ENCODE measurements around the gene PHLPP1. TPM values are rescaled to one million over a fixed set of nuclear protein-coding genes. Genes with fewer than 3 reads are reported as not detected.
A peak's percentile ranks its signal among the peaks of the same experiment; 100 is the strongest.

PHLPP1 gene
- total and polyA plus RNA-seq, 9 of the 15 experiments (the other 6 are each of a cell fraction or from before 2014, with no cell fraction given) = 0.56 to 9.0 (median 4.5) TPM

DNA sequence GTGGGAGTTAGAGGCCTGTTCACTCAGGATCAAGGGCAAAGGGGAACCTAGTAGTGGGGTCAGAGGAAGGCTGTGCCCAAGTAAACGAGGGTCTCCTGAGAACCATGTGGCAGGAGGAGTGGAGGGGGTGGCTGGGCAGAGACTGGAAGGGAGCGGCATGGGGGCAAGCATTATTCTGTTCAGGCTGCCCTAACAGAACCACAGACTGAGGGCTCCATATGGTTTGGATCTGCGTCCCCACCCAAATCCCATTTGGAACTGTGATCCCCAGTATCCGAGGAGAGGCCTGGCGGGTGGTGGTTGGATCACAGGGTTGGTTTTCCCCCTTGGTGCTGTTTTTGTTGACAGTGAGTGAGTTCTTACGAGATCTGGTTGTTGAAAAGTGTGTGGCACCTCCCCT lies 287.0 kb downstream of the PHLPP1 start:
- intact Hi-C loops (cut with micrococcal nuclease) = no loop called here
- no peak overlapping the region for H3K4me2 ChIP-seq (ENCODE audit: insufficient read depth, low read length)
- H3K36me3 ChIP-seq (ENCODE audit: control insufficient read depth, insufficient read depth, low read length) = no peaks in the 10 kb centered on the region
- no peak for ATAC-seq
- TF ChIP-seq, protein P1, sequence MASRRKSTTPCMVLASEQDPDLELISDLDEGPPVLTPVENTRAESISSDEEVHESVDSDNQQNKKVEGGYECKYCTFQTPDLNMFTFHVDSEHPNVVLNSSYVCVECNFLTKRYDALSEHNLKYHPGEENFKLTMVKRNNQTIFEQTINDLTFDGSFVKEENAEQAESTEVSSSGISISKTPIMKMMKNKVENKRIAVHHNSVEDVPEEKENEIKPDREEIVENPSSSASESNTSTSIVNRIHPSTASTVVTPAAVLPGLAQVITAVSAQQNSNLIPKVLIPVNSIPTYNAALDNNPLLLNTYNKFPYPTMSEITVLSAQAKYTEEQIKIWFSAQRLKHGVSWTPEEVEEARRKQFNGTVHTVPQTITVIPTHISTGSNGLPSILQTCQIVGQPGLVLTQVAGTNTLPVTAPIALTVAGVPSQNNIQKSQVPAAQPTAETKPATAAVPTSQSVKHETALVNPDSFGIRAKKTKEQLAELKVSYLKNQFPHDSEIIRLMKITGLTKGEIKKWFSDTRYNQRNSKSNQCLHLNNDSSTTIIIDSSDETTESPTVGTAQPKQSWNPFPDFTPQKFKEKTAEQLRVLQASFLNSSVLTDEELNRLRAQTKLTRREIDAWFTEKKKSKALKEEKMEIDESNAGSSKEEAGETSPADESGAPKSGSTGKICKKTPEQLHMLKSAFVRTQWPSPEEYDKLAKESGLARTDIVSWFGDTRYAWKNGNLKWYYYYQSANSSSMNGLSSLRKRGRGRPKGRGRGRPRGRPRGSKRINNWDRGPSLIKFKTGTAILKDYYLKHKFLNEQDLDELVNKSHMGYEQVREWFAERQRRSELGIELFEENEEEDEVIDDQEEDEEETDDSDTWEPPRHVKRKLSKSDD (conservative IDR thresholded peaks at IDR 0.05; ENCODE audit: low read length) = no peak
- no peak for TF ChIP-seq BHLHE40 (IDR thresholded peaks at IDR 0.05; ENCODE audit: low read length)
- no peak for TF ChIP-seq HDAC3 (IDR thresholded peaks at IDR 0.05; ENCODE audit: borderline replicate concordance, partially characterized antibody)
- TF ChIP-seq, protein P2, sequence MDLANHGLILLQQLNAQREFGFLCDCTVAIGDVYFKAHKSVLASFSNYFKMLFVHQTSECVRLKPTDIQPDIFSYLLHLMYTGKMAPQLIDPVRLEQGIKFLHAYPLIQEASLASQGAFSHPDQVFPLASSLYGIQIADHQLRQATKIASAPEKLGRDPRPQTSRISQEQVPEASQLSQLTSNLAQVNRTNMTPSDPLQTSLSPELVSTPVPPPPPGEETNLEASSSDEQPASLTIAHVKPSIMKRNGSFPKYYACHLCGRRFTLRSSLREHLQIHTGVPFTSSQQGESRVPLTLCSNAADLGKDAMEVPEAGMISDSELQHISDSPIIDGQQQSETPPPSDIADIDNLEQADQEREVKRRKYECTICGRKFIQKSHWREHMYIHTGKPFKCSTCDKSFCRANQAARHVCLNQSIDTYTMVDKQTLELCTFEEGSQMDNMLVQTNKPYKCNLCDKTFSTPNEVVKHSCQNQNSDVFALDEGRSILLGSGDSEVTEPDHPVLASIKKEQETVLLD (IDR thresholded peaks at IDR 0.05) = no peak
- no peak for TF ChIP-seq ETV5 (CRISPR knock-in tag; IDR thresholded peaks at IDR 0.05; ENCODE audit: low read depth)
- no peak for TF ChIP-seq ZNF23 (CRISPR knock-in tag; IDR thresholded peaks at IDR 0.05)
- TF ChIP-seq TARDBP (IDR thresholded peaks at IDR 0.05) = no peak
- TF ChIP-seq, protein P3, sequence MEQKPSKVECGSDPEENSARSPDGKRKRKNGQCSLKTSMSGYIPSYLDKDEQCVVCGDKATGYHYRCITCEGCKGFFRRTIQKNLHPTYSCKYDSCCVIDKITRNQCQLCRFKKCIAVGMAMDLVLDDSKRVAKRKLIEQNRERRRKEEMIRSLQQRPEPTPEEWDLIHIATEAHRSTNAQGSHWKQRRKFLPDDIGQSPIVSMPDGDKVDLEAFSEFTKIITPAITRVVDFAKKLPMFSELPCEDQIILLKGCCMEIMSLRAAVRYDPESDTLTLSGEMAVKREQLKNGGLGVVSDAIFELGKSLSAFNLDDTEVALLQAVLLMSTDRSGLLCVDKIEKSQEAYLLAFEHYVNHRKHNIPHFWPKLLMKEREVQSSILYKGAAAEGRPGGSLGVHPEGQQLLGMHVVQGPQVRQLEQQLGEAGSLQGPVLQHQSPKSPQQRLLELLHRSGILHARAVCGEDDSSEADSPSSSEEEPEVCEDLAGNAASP (IDR thresholded peaks at IDR 0.05) = no peak
- TF ChIP-seq MAFG (tag; conservative IDR thresholded peaks at IDR 0.05) = no peak
- TF ChIP-seq NCOA1 (IDR thresholded peaks at IDR 0.05; ENCODE audit: low read depth) = no peak
- TF ChIP-seq TAL1 (IDR thresholded peaks at IDR 0.05) = no peak
- TF ChIP-seq RUNX1 (IDR thresholded peaks at IDR 0.05; ENCODE audit: low read depth) = no peak
- TF ChIP-seq ATF7 (IDR thresholded peaks at IDR 0.05) = no peak
- no peak for TF ChIP-seq SRSF3 (IDR thresholded peaks at IDR 0.05; ENCODE audit: insufficient read depth, low read length)
- no peak for TF ChIP-seq GTF2F1 (IDR thresholded peaks at IDR 0.05; ENCODE audit: low read depth, low read length)
- TF ChIP-seq TRIM28 (IDR thresholded peaks at IDR 0.05) = no peak
- TF ChIP-seq KAT2B (IDR thresholded peaks at IDR 0.05; ENCODE audit: low read depth, low read length) = no peak
- H3K27me3 ChIP-seq (ENCODE audit: control insufficient read depth in 2 of 2, insufficient read depth in 2 of 2, low read length in 2 of 2) = peaks cover 0 to 5% of the 10 kb centered on the region in 2 experiments; a peak in 1 of 5 replicates
- no peaks in the 10 kb centered on the region for H3K9me1 ChIP-seq (ENCODE audit: control insufficient read depth, insufficient read depth, low read length)
- H3K4me3 ChIP-seq = no peak overlapping the region
- no peak for FAIRE-seq
- POLR2A ChIA-PET = no interaction called here
- CTCF ChIA-PET (ENCODE audit: low intra/inter-chr PET ratio) = no interaction called here
- BruUV-seq (replicated peaks) = no TSS peak
- WGBS (ENCODE audit: insufficient coverage, low coverage, missing lambda C conversion rate) = 79% methylated on average over 4 of the region's 6 CpGs
- peaks cover 0 to 4% of the 10 kb centered on the region in 2 experiments; a peak in 2 of 5 replicates for H3K4me1 ChIP-seq (replicated peaks in 1 of 2; ENCODE audit: control insufficient read depth in 2 of 2, insufficient read depth in 2 of 2, low read length in 2 of 2)
- H4K20me1 ChIP-seq (replicated peaks; ENCODE audit: control insufficient read depth, insufficient read depth, low read length) = no peaks in the 10 kb centered on the region
- H2AFZ ChIP-seq (ENCODE audit: low read depth, low read length) = 0 out of 2 replicates have a peak overlapping the region, but pooled peaks have one; percentile 12
- H3K9ac ChIP-seq (ENCODE audit: insufficient read depth in 1 of 2, low read depth in 2 of 2, low read length in 2 of 2) = no peak overlapping the region; a peak in 1 of 4 replicates
- in situ Hi-C loops (cut with MboI) = loop anchor here (25.0 kb wide), 1 partner anchor 835 kb away; no protein-coding TSS in a partner anchor
- H3K79me2 ChIP-seq (ENCODE audit: control insufficient read depth, insufficient read depth, low read length) = no peaks in the 10 kb centered on the region
- DNase-seq (ENCODE audit: extremely low read depth in 1 of 4, low spot score in 3 of 4) = no peak
- H3K27ac ChIP-seq (ENCODE audit: extremely low read depth, low read depth, low read length) = no peak overlapping the region
- no peaks in the 10 kb centered on the region for H3K9me3 ChIP-seq (replicated peaks; ENCODE audit: control insufficient read depth, insufficient read depth, low read depth, low read length)
